ENCODE measurements around the gene RPL38. TPM values are rescaled to one million over a fixed set of nuclear protein-coding genes. Genes with fewer than 3 reads are reported as not detected.
A peak's percentile ranks its signal among the peaks of the same experiment; 100 is the strongest.

Gene RPL38
- polyA plus RNA-seq (2011; rRNA removed) = 2,364 and 3,205 TPM in 2 replicates
- 2,658 and 3,508 TPM in 2 replicates for polyA plus RNA-seq (2012; cell fraction: cytosol; rRNA removed)
- 312 and 396 TPM in 2 replicates for polyA plus RNA-seq (2012; cell fraction: nucleus; rRNA removed)
- polyA plus RNA-seq (2017; fragmentation: RNase III; extraction: RNeasy Plus Mini Kit Qiagen cat#74134 plus additional on column Dnase treatment) = 4,033 to 4,354 TPM (median 4,133 TPM) in 3 replicates
- polyA minus RNA-seq (2011; rRNA and poly(A)+ RNA removed) = 560 and 829 TPM in 2 replicates

DNA sequence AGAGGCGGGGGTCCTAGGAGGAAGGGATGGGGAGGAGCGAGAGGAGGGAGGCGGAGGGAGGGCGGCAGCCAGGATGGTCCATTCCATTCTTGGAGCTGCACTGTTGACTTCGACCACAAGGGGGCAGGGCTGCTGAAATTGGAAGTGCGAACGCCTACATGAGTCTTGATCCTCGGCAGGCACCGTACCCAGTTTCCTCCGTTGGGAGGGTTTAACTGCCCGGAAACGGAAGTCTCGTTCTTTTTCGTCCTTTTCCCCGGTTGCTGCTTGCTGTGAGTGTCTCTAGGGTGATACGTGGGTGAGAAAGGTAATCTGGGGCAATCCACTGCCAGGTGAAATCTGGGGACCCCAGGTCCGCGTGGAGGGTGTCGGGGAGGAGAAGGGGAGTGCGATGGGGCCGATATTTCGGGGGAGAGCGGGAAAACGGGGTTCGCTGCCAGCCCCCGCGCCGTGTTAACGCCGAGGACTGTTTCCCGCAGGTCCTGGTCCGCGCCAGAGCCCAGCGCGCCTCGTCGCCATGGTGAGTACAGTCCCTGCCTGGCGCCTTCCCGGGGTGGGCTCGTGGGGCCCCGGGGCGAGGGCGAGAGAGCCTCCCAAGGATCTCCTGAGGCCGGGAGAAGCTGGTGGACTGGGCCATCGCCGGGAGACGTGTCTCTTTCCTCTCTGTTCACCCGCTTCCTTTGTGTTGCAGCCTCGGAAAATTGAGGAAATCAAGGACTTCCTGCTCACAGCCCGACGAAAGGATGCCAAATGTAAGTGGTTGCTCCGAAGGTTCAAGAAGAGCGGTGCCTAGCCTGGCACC lies at the start of gene RPL38:
TSS of gene RPL38 (plus strand) at position 240 of the 802 bp plus-strand sequence. CDS start at position 518, 278 bp downstream.
- DNase-seq (ENCODE audit: low read depth in 1 of 2, low spot score in 1 of 2) = peak; percentile 95 to 98
- peak within 1 kb of the TSS; percentile 92 for H3K4me2 ChIP-seq
- WGBS (ENCODE audit: missing lambda C conversion rate) = 1% methylated on average over 50 of the region's 53 CpGs
- CTCF ChIA-PET = interaction anchor here (0.5 to 7.4 kb wide), 14 partner anchors 9 to 1784 kb away, joined by 3 to 215 read pairs (median 3); partner anchors contain the start of genes SDK2 and TTYH2
- FAIRE-seq = peak; percentile 84
- H3K9me3 ChIP-seq = no peaks in the 10 kb centered on the region
- POLR2A ChIA-PET = interaction anchor here (0.6 to 2.1 kb wide), 11 partner anchors 10 to 774 kb away, joined by 3 to 20 read pairs (median 3); partner anchors contain the start of gene TTYH2
- peak; percentile 59 to 77 for ATAC-seq
- peaks cover 41% of the 10 kb centered on the region for H3K4me1 ChIP-seq
- H3K27ac ChIP-seq = peak within 1 kb of the TSS; percentile 89 to 97
- H3K4me3 ChIP-seq = peak within 1 kb of the TSS; percentile 71
- TF ChIP-seq TFCP2L1 (CRISPR knock-in tag; IDR thresholded peaks at IDR 0.05) = peak; percentile 76; the same call in 1 of the 2 replicates
- peak; percentile 95 for TF ChIP-seq CTCF (IDR thresholded peaks at IDR 0.05)
- peak; percentile 73; the same call in 1 of the 2 replicates for TF ChIP-seq HOXB5 (CRISPR knock-in tag; IDR thresholded peaks at IDR 0.05)
- no peak; the same call in 1 of the 2 replicates for TF ChIP-seq ESRRA (IDR thresholded peaks at IDR 0.05; ENCODE audit: borderline replicate concordance, low read length)
- TF ChIP-seq ZC3H11A (IDR thresholded peaks at IDR 0.05) = no peak
- peak; percentile 31; the same call in 1 of the 2 replicates for TF ChIP-seq MAZ (IDR thresholded peaks at IDR 0.05; ENCODE audit: borderline replicate concordance, low read depth, low read length)
- peak; percentile 63 for TF ChIP-seq SMC3 (IDR thresholded peaks at IDR 0.05)
- TF ChIP-seq EHMT2 (IDR thresholded peaks at IDR 0.05; ENCODE audit: low read depth) = no peak
- TF ChIP-seq TP53 (CRISPR knock-in tag; IDR thresholded peaks at IDR 0.05) = peak; percentile 84
- TF ChIP-seq MYC (IDR thresholded peaks at IDR 0.05; ENCODE audit: borderline replicate concordance, low read length) = peak; percentile 98
- TF ChIP-seq CBX2 (IDR thresholded peaks at IDR 0.05; ENCODE audit: borderline replicate concordance, low read depth) = no peak
- TF ChIP-seq HOXA7 (CRISPR knock-in tag; IDR thresholded peaks at IDR 0.05) = no peak; the same call in 1 of the 2 replicates
- TF ChIP-seq ATOH8 (CRISPR knock-in tag; IDR thresholded peaks at IDR 0.05; ENCODE audit: low read depth) = no peak
- peak; percentile 98 to 99 for TF ChIP-seq JUN (IDR thresholded peaks at IDR 0.05)
- TF ChIP-seq EP300 (IDR thresholded peaks at IDR 0.05) = peak in 1 of 2 experiments; percentile 27; a peak in 1 of 5 replicates
- peak; percentile 81; the same call in 1 of the 2 replicates for TF ChIP-seq RARB (CRISPR knock-in tag; IDR thresholded peaks at IDR 0.05)
- TF ChIP-seq POLR2A (IDR thresholded peaks at IDR 0.05; ENCODE audit: low read length) = peak; percentile 96
- peak in 1 of 2 experiments; percentile 43; a peak in 3 of 5 replicates for TF ChIP-seq RAD21 (conservative IDR thresholded peaks at IDR 0.05 in 1 of 2, IDR thresholded peaks at IDR 0.05 in 1 of 2)
- peak; percentile 99 for TF ChIP-seq PHF8 (IDR thresholded peaks at IDR 0.05; ENCODE audit: borderline replicate concordance, low read depth)
- TF ChIP-seq, protein P1, sequence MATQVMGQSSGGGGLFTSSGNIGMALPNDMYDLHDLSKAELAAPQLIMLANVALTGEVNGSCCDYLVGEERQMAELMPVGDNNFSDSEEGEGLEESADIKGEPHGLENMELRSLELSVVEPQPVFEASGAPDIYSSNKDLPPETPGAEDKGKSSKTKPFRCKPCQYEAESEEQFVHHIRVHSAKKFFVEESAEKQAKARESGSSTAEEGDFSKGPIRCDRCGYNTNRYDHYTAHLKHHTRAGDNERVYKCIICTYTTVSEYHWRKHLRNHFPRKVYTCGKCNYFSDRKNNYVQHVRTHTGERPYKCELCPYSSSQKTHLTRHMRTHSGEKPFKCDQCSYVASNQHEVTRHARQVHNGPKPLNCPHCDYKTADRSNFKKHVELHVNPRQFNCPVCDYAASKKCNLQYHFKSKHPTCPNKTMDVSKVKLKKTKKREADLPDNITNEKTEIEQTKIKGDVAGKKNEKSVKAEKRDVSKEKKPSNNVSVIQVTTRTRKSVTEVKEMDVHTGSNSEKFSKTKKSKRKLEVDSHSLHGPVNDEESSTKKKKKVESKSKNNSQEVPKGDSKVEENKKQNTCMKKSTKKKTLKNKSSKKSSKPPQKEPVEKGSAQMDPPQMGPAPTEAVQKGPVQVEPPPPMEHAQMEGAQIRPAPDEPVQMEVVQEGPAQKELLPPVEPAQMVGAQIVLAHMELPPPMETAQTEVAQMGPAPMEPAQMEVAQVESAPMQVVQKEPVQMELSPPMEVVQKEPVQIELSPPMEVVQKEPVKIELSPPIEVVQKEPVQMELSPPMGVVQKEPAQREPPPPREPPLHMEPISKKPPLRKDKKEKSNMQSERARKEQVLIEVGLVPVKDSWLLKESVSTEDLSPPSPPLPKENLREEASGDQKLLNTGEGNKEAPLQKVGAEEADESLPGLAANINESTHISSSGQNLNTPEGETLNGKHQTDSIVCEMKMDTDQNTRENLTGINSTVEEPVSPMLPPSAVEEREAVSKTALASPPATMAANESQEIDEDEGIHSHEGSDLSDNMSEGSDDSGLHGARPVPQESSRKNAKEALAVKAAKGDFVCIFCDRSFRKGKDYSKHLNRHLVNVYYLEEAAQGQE (IDR thresholded peaks at IDR 0.05) = peak; percentile 32; the same call in 1 of the 2 replicates
- TF ChIP-seq FOSB (CRISPR knock-in tag; IDR thresholded peaks at IDR 0.05) = peak; percentile 87; the same call in 1 of the 2 replicates
- TF ChIP-seq GATA3 (IDR thresholded peaks at IDR 0.05; ENCODE audit: borderline replicate concordance) = peak; percentile 31; the same call in 1 of the 2 replicates
- TF ChIP-seq FOSL2 (IDR thresholded peaks at IDR 0.05) = no peak
- TF ChIP-seq FOSL2 (CRISPR knock-in tag; IDR thresholded peaks at IDR 0.05) = peak; percentile 35; the same call in 1 of the 2 replicates
- 0 out of 2 replicates have a peak, but pooled peaks have one; percentile 39 for TF ChIP-seq HOXB13 (CRISPR knock-in tag; IDR thresholded peaks at IDR 0.05; ENCODE audit: low read depth)
- TF ChIP-seq HMGXB4 (CRISPR knock-in tag; IDR thresholded peaks at IDR 0.05; ENCODE audit: borderline replicate concordance) = peak; percentile 50; the same call in 1 of the 2 replicates
- peak; percentile 55; the same call in 1 of the 2 replicates for TF ChIP-seq EHF (CRISPR knock-in tag; IDR thresholded peaks at IDR 0.05)
- TF ChIP-seq HDAC2 (IDR thresholded peaks at IDR 0.05) = no peak
- TF ChIP-seq, protein P2, sequence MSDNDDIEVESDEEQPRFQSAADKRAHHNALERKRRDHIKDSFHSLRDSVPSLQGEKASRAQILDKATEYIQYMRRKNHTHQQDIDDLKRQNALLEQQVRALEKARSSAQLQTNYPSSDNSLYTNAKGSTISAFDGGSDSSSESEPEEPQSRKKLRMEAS (IDR thresholded peaks at IDR 0.05) = peak; percentile 98
- TF ChIP-seq RNF2 (IDR thresholded peaks at IDR 0.05; ENCODE audit: borderline replicate concordance, low read depth) = no peak; the same call in 1 of the 2 replicates

Measured in A549 (cell line).